A172 (cell line): ENCODE measurements around the gene NFE2. TPM values are rescaled to one million over a fixed set of nuclear protein-coding genes. Genes with fewer than 3 reads are reported as not detected.
"Not testable (repeated sequence)": the region's sequence is repeated elsewhere in the genome, so short reads cannot be mapped to it uniquely, and the experiment has no call there.

Experiments
- DNase-seq: peaks from one replicate; pipeline ENCODE4 v3.0.0-alpha.2; 2015; ENCODE audit warnings: low spot score
- total RNA-seq: library from RNA; depleted of rRNA; stranded (reverse); fragments of >200 nt; shearing (Covaris generic); gene quantifications from 2 replicates; pipeline ENCODE4 v1.2.3, GENCODE V29; 2014; rRNA removed

The NFE2 gene
- 0.17 TPM in 1 of 2 replicates, not detected in the other for total RNA-seq

GRCh38 chr12:54300732-54301427, at the start of gene NFE2:
Gene NFE2 (minus strand): TSS chr12:54301015. CDS start chr12:54295248, 5,767 bp downstream.
- peak; percentile 54 for DNase-seq

GRCh38 chr12:54349679-54350078, 48.9 kb upstream of the NFE2 start:
- DNase-seq = no peak

GRCh38 chr12:54349036-54349435, 48.2 kb upstream of the NFE2 start:
- no peak for DNase-seq

- no peak for DNase-seq
Measured at GRCh38 chr12:54341378-54342300, 40.8 kb upstream of the NFE2 start.

- DNase-seq = no peak
Measured at GRCh38 chr12:54340846-54341245, 40.0 kb upstream of the NFE2 start.

GRCh38 chr12:54338698-54339296, 38.0 kb upstream of the NFE2 start:
- no peak for DNase-seq

GRCh38 chr12:54337854-54338650, 37.2 kb upstream of the NFE2 start:
- no peak for DNase-seq

GRCh38 chr12:54337280-54337842, 36.5 kb upstream of the NFE2 start:
- no peak for DNase-seq

GRCh38 chr12:54333420-54334034, 32.7 kb upstream of the NFE2 start:
- no peak for DNase-seq

- no peak for DNase-seq
Measured at GRCh38 chr12:54331461-54331860, 30.6 kb upstream of the NFE2 start.

- no peak for DNase-seq
Measured at GRCh38 chr12:54330442-54330841, 29.6 kb upstream of the NFE2 start.

- no peak for DNase-seq
Measured at GRCh38 chr12:54329759-54330158, 28.9 kb upstream of the NFE2 start.

GRCh38 chr12:54328595-54329337, 28.0 kb upstream of the NFE2 start:
- no peak for DNase-seq

- not testable (repeated sequence) for DNase-seq
Measured at GRCh38 chr12:54325442-54326109, 24.8 kb upstream of the NFE2 start.

- DNase-seq = peak; percentile 99
Measured at GRCh38 chr12:54324617-54325441, 24.0 kb upstream of the NFE2 start, which contains the start of gene COPZ1. Gene COPZ1 (plus strand): TSS chr12:54325131. CDS start chr12:54325164, 33 bp downstream.

- DNase-seq = no peak
Measured at GRCh38 chr12:54321363-54321762, 20.5 kb upstream of the NFE2 start.

GRCh38 chr12:54312309-54312708, 11.5 kb upstream of the NFE2 start:
- DNase-seq = not testable (repeated sequence)

- no peak for DNase-seq
Measured at GRCh38 chr12:54311051-54311450, 10.2 kb upstream of the NFE2 start.
